Stimulated activated naive CD8-positive, alpha-beta T cell treated with anti-CD3 and anti-CD28 coated beads, Interleukin-15, amount 100 ng/mL, for 72 hours (primary cell): ENCODE measurements around the gene EVI2B.
"Not testable (repeated sequence)": the region's sequence is repeated elsewhere in the genome, so short reads cannot be mapped to it uniquely, and the experiment has no call there.

Source experiments
- ATAC-seq: fragments of 150-1000 bp; cut with Tn5 transposase; 2 replicates; pipeline ENCODE4 v1.10.0; 2021; ENCODE audit warnings: mild to moderate bottlenecking, moderate library complexity
- DNase-seq, 2 donors: peaks; one replicate each; pipeline ENCODE4 v3.0.0; 2021 to 2022
- H3K27ac Mint-ChIP-seq, 2 donors: one replicate each; pipeline ENCODE4 v1.8.0; 2022; ENCODE audit warnings: mild to moderate bottlenecking in 2 of 2, mixed read lengths in 2 of 2, moderate library complexity in 2 of 2
- H3K27me3 Mint-ChIP-seq: one replicate; pipeline ENCODE4 v1.8.0; 2022; ENCODE audit warnings: mixed read lengths
- H3K4me1 Mint-ChIP-seq: one replicate; pipeline ENCODE4 v1.8.0; 2022; ENCODE audit warnings: mild to moderate bottlenecking, mixed read lengths
- H3K4me3 Mint-ChIP-seq, 2 donors: one replicate each; pipeline ENCODE4 v1.8.0; 2022; ENCODE audit warnings: mild to moderate bottlenecking in 2 of 2, mixed read lengths in 2 of 2, moderate library complexity in 1 of 2
- H3K9me3 Mint-ChIP-seq, 2 donors: one replicate each; pipeline ENCODE4 v1.8.0; 2022; ENCODE audit warnings: mixed read lengths in 2 of 2

Gene EVI2B

GRCh38 chr17:31318851-31319661, 5.2 kb upstream of the EVI2B start:
- Mint-ChIP-seq H3K27ac (peak overlapping the region; percentile 90 to 97), H3K9me3 (no peaks in the 10 kb centered on the region), H3K27me3 (no peaks in the 10 kb centered on the region), H3K4me1 (peaks cover 35% of the 10 kb centered on the region), H3K4me3 (peak overlapping the region; percentile 71 to 86)
- DNase-seq: peak in 1 of 2 donors; percentile 14
- peak; percentile 33 for ATAC-seq

- peaks cover 29% of the 10 kb centered on the region for H3K4me1 Mint-ChIP-seq
- peak; percentile 54 to 67 for DNase-seq
- peak overlapping the region; percentile 71 to 86 for H3K4me3 Mint-ChIP-seq
- H3K27ac Mint-ChIP-seq: peak overlapping the region; percentile 90 to 97
- peak; percentile 47 for ATAC-seq
- H3K27me3 Mint-ChIP-seq: no peaks in the 10 kb centered on the region
- H3K9me3 Mint-ChIP-seq: no peaks in the 10 kb centered on the region
These were observed 4.5 kb upstream of the EVI2B start for GRCh38 chr17:31318298-31318801.

- DNase-seq (no peak), ATAC-seq (no peak)
- H3K9me3 Mint-ChIP-seq: no peaks in the 10 kb centered on the region
- no peaks in the 10 kb centered on the region for H3K27me3 Mint-ChIP-seq
- H3K4me1 Mint-ChIP-seq: peaks cover 28% of the 10 kb centered on the region
- H3K27ac Mint-ChIP-seq: peak overlapping the region; percentile 75 to 92
- H3K4me3 Mint-ChIP-seq: peak overlapping the region; percentile 48 to 57
These were observed 887 bp upstream of the EVI2B start for GRCh38 chr17:31314782-31315100.

- peak; percentile 42 to 55 for DNase-seq
- Mint-ChIP-seq H3K4me3 (peak overlapping the region; percentile 81 to 92), H3K4me1 (peaks cover 45% of the 10 kb centered on the region), H3K27ac (peak overlapping the region; percentile 99)
- not testable (repeated sequence) for H3K27me3 Mint-ChIP-seq, H3K9me3 Mint-ChIP-seq, ATAC-seq
These were observed 1.6 kb downstream of the EVI2B start for GRCh38 chr17:31312223-31312622.

- Mint-ChIP-seq H3K4me3 (peak overlapping the region; percentile 81 to 92), H3K4me1 (peaks cover 52% of the 10 kb centered on the region), H3K27ac (peak overlapping the region; percentile 99), H3K9me3 (no peaks in the 10 kb centered on the region), H3K27me3 (no peaks in the 10 kb centered on the region)
- ATAC-seq: no peak
- no peak for DNase-seq
These were observed 2.3 kb downstream of the EVI2B start for GRCh38 chr17:31311526-31311925.

GRCh38 chr17:31310886-31311285, 3.0 kb downstream of the EVI2B start:
- DNase-seq (peak in 1 of 2 donors; percentile 55), ATAC-seq (peak; percentile 50)
- peaks cover 0 to 3% of the 10 kb centered on the region in 2 donors for H3K9me3 Mint-ChIP-seq
- peak overlapping the region; percentile 81 to 92 for H3K4me3 Mint-ChIP-seq
- peak overlapping the region; percentile 99 for H3K27ac Mint-ChIP-seq
- peaks cover 55% of the 10 kb centered on the region for H3K4me1 Mint-ChIP-seq
- no peaks in the 10 kb centered on the region for H3K27me3 Mint-ChIP-seq

GRCh38 chr17:31310260-31310659, 3.6 kb downstream of the EVI2B start:
- no peaks in the 10 kb centered on the region for H3K27me3 Mint-ChIP-seq
- peaks cover 55% of the 10 kb centered on the region for H3K4me1 Mint-ChIP-seq
- H3K4me3 Mint-ChIP-seq: peak overlapping the region; percentile 73 to 81
- H3K9me3 Mint-ChIP-seq: peaks cover 2 to 6% of the 10 kb centered on the region in 2 donors
- peak in 1 of 2 donors; percentile 43 for DNase-seq
- H3K27ac Mint-ChIP-seq: peak overlapping the region; percentile 97 to 99
- ATAC-seq: peak; percentile 33

GRCh38 chr17:31309556-31309955, 4.3 kb downstream of the EVI2B start:
- DNase-seq: no peak
- Mint-ChIP-seq H3K4me3 (peak overlapping the region; percentile 73 to 81), H3K4me1 (peaks cover 55% of the 10 kb centered on the region), H3K9me3 (peaks cover 9 to 12% of the 10 kb centered on the region in 2 donors), H3K27ac (peak overlapping the region; percentile 97 to 99), H3K27me3 (no peaks in the 10 kb centered on the region)
- peak; percentile 60 for ATAC-seq

GRCh38 chr17:31308372-31309334, 5.2 kb downstream of the EVI2B start:
- H3K4me1 Mint-ChIP-seq: peaks cover 58% of the 10 kb centered on the region
- ATAC-seq (peak; percentile 81), DNase-seq (no peak)
- H3K27me3 Mint-ChIP-seq: no peaks in the 10 kb centered on the region
- peaks cover 16 to 17% of the 10 kb centered on the region in 2 donors for H3K9me3 Mint-ChIP-seq
- H3K4me3 Mint-ChIP-seq: peak overlapping the region; percentile 73 to 81
- peak overlapping the region; percentile 97 to 99 for H3K27ac Mint-ChIP-seq

GRCh38 chr17:31307640-31308039, 6.2 kb downstream of the EVI2B start:
- ATAC-seq (peak; percentile 36), DNase-seq (no peak)
- Mint-ChIP-seq H3K4me3 (peak overlapping the region; percentile 73 to 81), H3K9me3 (peaks cover 16 to 17% of the 10 kb centered on the region in 2 donors), H3K4me1 (peaks cover 58% of the 10 kb centered on the region), H3K27ac (no peak overlapping the region), H3K27me3 (no peaks in the 10 kb centered on the region)

GRCh38 chr17:31299624-31300023, 14.2 kb downstream of the EVI2B start:
- H3K27me3 Mint-ChIP-seq: no peaks in the 10 kb centered on the region
- no peak for DNase-seq
- H3K9me3 Mint-ChIP-seq: peaks cover 5 to 8% of the 10 kb centered on the region in 2 donors
- peaks cover 41% of the 10 kb centered on the region for H3K4me1 Mint-ChIP-seq
- H3K4me3 Mint-ChIP-seq: no peak overlapping the region
- ATAC-seq: no peak
- no peak overlapping the region for H3K27ac Mint-ChIP-seq

GRCh38 chr17:31297090-31297489, 16.8 kb downstream of the EVI2B start, which contains the start of gene OMG:
OMG (minus strand) TSS chr17:31297239; CDS start chr17:31296331, 908 bp downstream.
- ATAC-seq: no peak
- Mint-ChIP-seq H3K4me3 (no peak within 1 kb of the TSS), H3K27me3 (no peaks in the 10 kb centered on the region), H3K9me3 (no peaks in the 10 kb centered on the region), H3K4me1 (peaks cover 34% of the 10 kb centered on the region), H3K27ac (no peak within 1 kb of the TSS)
- no peak for DNase-seq

- Mint-ChIP-seq H3K4me3 (no peak overlapping the region), H3K9me3 (no peaks in the 10 kb centered on the region), H3K27me3 (no peaks in the 10 kb centered on the region), H3K27ac (no peak overlapping the region), H3K4me1 (peaks cover 24% of the 10 kb centered on the region)
- DNase-seq (no peak), ATAC-seq (no peak)
These were observed 17.7 kb downstream of the EVI2B start for GRCh38 chr17:31296142-31296541.

GRCh38 chr17:31295489-31295871, 18.4 kb downstream of the EVI2B start:
- Mint-ChIP-seq H3K27me3 (no peaks in the 10 kb centered on the region), H3K27ac (no peak overlapping the region), H3K9me3 (no peaks in the 10 kb centered on the region), H3K4me1 (peaks cover 19% of the 10 kb centered on the region), H3K4me3 (no peak overlapping the region)
- ATAC-seq (no peak), DNase-seq (no peak)

- Mint-ChIP-seq H3K4me1 (peaks cover 20% of the 10 kb centered on the region), H3K9me3 (no peaks in the 10 kb centered on the region), H3K27ac (no peak overlapping the region), H3K4me3 (no peak overlapping the region), H3K27me3 (no peaks in the 10 kb centered on the region)
- no peak for DNase-seq
- ATAC-seq: no peak
These were observed 18.9 kb downstream of the EVI2B start for GRCh38 chr17:31294820-31295488.
